H9 (cell line): ENCODE results near the gene ARSG. TPM values are rescaled to one million over a fixed set of nuclear protein-coding genes. Genes with fewer than 3 reads are reported as not detected.

Experiments
- DNase-seq: peaks from one replicate; pipeline ENCODE4 v3.0.0-alpha.2; 2017
- H2AFZ ChIP-seq: one replicate; pipeline ENCODE4 v1.6.1; 2013; ENCODE audit warnings: mild to moderate bottlenecking, low read length, control low read depth, moderate library complexity
- H2AK5ac ChIP-seq: 2 replicates; pipeline ENCODE4 v1.6.1; 2013; ENCODE audit warnings: low read length, control low read depth, mixed read lengths; ENCODE audit not compliant: insufficient read length
- H2BK120ac ChIP-seq: one replicate; pipeline ENCODE4 v1.6.1; 2013; ENCODE audit warnings: low read depth, mild to moderate bottlenecking, low read length, control low read depth, inconsistent platforms; ENCODE audit not compliant: poor library complexity, severe bottlenecking
- H2BK12ac ChIP-seq: 2 replicates; pipeline ENCODE4 v1.6.1; 2013; ENCODE audit warnings: low read length, control low read depth, mixed read lengths, low read depth; ENCODE audit not compliant: insufficient read length
- H2BK15ac ChIP-seq: 2 replicates; pipeline ENCODE4 v1.6.1; 2013; ENCODE audit warnings: low read depth, low read length, control low read depth
- H2BK20ac ChIP-seq: one replicate; pipeline ENCODE4 v1.6.1; 2013; ENCODE audit warnings: low read depth, mild to moderate bottlenecking, low read length, control low read depth, inconsistent platforms; ENCODE audit not compliant: poor library complexity, severe bottlenecking
- H2BK5ac ChIP-seq: 2 replicates; pipeline ENCODE4 v1.6.1; 2013; ENCODE audit warnings: low read length, control low read depth, mixed read lengths; ENCODE audit not compliant: insufficient read length
- H3K14ac ChIP-seq: 2 replicates; pipeline ENCODE4 v1.6.1; 2013; ENCODE audit warnings: low read length, control low read depth; ENCODE audit not compliant: insufficient read depth
- H3K18ac ChIP-seq: 2 replicates; pipeline ENCODE4 v1.6.1; 2013; ENCODE audit warnings: low read depth, mild to moderate bottlenecking, mixed read lengths, low read length, control low read depth; ENCODE audit not compliant: insufficient read length
- H3K23ac ChIP-seq: 2 replicates; pipeline ENCODE4 v1.6.1; 2013; ENCODE audit warnings: low read length, control low read depth, mixed read lengths, low read depth; ENCODE audit not compliant: insufficient read length
- H3K23me2 ChIP-seq: 2 replicates; pipeline ENCODE4 v1.6.1; 2013; ENCODE audit warnings: low read depth, mild to moderate bottlenecking, mixed read lengths, low read length, control low read depth; ENCODE audit not compliant: insufficient read length, poor library complexity, severe bottlenecking
- H3K27ac ChIP-seq: 2 replicates; pipeline ENCODE4 v1.5.1; 2013; ENCODE audit warnings: low read length, control low read depth, mixed read lengths, low read depth; ENCODE audit not compliant: insufficient read length
- H3K27me3 ChIP-seq: 2 replicates; pipeline ENCODE4 v1.6.1; 2013; ENCODE audit warnings: low read length, control low read depth, inconsistent platforms; ENCODE audit not compliant: insufficient read depth
- H3K4ac ChIP-seq: 2 replicates; pipeline ENCODE4 v1.6.1; 2013; ENCODE audit warnings: low read depth, mild to moderate bottlenecking, control low read depth, inconsistent platforms, low read length, moderate library complexity
- H3K4me1 ChIP-seq: 2 replicates; pipeline ENCODE4 v1.6.1; 2013; ENCODE audit warnings: low read length, control low read depth, inconsistent platforms; ENCODE audit not compliant: insufficient read depth
- H3K4me2 ChIP-seq: 2 replicates; pipeline ENCODE4 v1.6.1; 2013; ENCODE audit warnings: low read length, control low read depth, mixed read lengths; ENCODE audit not compliant: insufficient read length, insufficient read depth
- H3K56ac ChIP-seq: 2 replicates; pipeline ENCODE4 v1.6.1; 2013; ENCODE audit warnings: low read depth, mild to moderate bottlenecking, mixed read lengths, low read length, control low read depth; ENCODE audit not compliant: insufficient read length
- H3K79me1 ChIP-seq: 2 replicates; pipeline ENCODE4 v1.6.1; 2013; ENCODE audit warnings: low read depth, mild to moderate bottlenecking, moderate library complexity, low read length, control low read depth, inconsistent platforms; ENCODE audit not compliant: insufficient read depth, poor library complexity, severe bottlenecking
- H3K79me2 ChIP-seq: 2 replicates; pipeline ENCODE4 v1.6.1; 2013; ENCODE audit warnings: low read length, control low read depth, inconsistent platforms; ENCODE audit not compliant: insufficient read depth
- H3K9ac ChIP-seq: 2 replicates; pipeline ENCODE4 v1.6.1; 2013; ENCODE audit warnings: low read length, control low read depth, mixed read lengths; ENCODE audit not compliant: insufficient read length; ENCODE audit errors: extremely low read depth
- H3K9me3 ChIP-seq: one replicate; pipeline ENCODE4 v1.6.1; 2013; ENCODE audit warnings: low read depth, low read length, inconsistent platforms; ENCODE audit not compliant: control insufficient read depth
- H3T11ph ChIP-seq: one replicate; pipeline ENCODE4 v1.6.1; 2013; ENCODE audit warnings: mild to moderate bottlenecking, low read length, control low read depth, inconsistent platforms
- H4K20me1 ChIP-seq: one replicate; pipeline ENCODE4 v1.6.1; 2013; ENCODE audit not compliant: control insufficient read depth, insufficient read length, insufficient read depth
- H4K5ac ChIP-seq: 2 replicates; pipeline ENCODE4 v1.6.1; 2013; ENCODE audit warnings: low read depth, mild to moderate bottlenecking, mixed read lengths, low read length, control low read depth; ENCODE audit not compliant: insufficient read length
- H4K8ac ChIP-seq: replicated peaks from 2 replicates; pipeline ENCODE4 v1.6.1; 2013; ENCODE audit warnings: low read length, control low read depth, mixed read lengths, low read depth; ENCODE audit not compliant: insufficient read length
- H4K91ac ChIP-seq: 2 replicates; pipeline ENCODE4 v1.6.1; 2013; ENCODE audit warnings: low read depth, mild to moderate bottlenecking, moderate library complexity, mixed read lengths, low read length, control low read depth; ENCODE audit not compliant: insufficient read length
- H3K27ac Mint-ChIP-seq, 3 experiments: 2 replicates in 2 of 3; 3 replicates in 1 of 3; pipeline ENCODE4 v1.8.0; 2020 to 2021; ENCODE audit warnings: mixed read lengths in 3 of 3, mild to moderate bottlenecking in 1 of 3, moderate library complexity in 1 of 3
- H3K27me3 Mint-ChIP-seq: 2 replicates; pipeline ENCODE4 v1.8.0; 2021; ENCODE audit warnings: low read depth, mild to moderate bottlenecking, moderate library complexity, mixed read lengths
- H3K36me3 Mint-ChIP-seq, 3 experiments: 2 replicates in 2 of 3; 3 replicates in 1 of 3; pipeline ENCODE4 v1.8.0; 2020 to 2021; ENCODE audit warnings: low read depth in 3 of 3, mixed read lengths in 3 of 3; ENCODE audit not compliant: insufficient read depth in 1 of 3
- H3K4me1 Mint-ChIP-seq, 2 experiments: 2 replicates each; pipeline ENCODE4 v1.8.0; 2020; ENCODE audit warnings: mixed read lengths in 2 of 2
- H3K4me3 Mint-ChIP-seq, 2 experiments: 2 replicates in 1 of 2; 3 replicates in 1 of 2; pipeline ENCODE4 v1.8.0; 2020 to 2021; ENCODE audit warnings: mild to moderate bottlenecking in 2 of 2, mixed read lengths in 2 of 2, moderate library complexity in 1 of 2
- H3K9me3 Mint-ChIP-seq, 2 experiments: 2 replicates in 1 of 2; 3 replicates in 1 of 2; pipeline ENCODE4 v1.8.0; 2020; ENCODE audit warnings: mild to moderate bottlenecking in 2 of 2, mixed read lengths in 2 of 2, moderate library complexity in 1 of 2
- CTCF ChIP-seq: fragments of 200-600 bp; sonication (generic); conservative IDR thresholded peaks from 3 replicates; pipeline ENCODE4 v1.8.0; 2021; ENCODE audit warnings: antibody characterized with exemption, mild to moderate bottlenecking
- WGBS: extraction: QIAGEN DNeasy Blood & Tissue Kit; methylation state at CpG from one replicate; pipeline ENCODE4 v1.1.7; 2013; ENCODE audit warnings: missing lambda C conversion rate, low lambda C conversion rate, mixed read lengths; ENCODE audit not compliant: insufficient read length; ENCODE audit errors: extremely low coverage; 5-methylcytosine and 5-hydroxymethylcytosine counted together
- total RNA-seq: library from RNA; stranded (reverse); gene quantifications from 2 replicates; pipeline ENCODE4 v1.2.1, GENCODE V29; 2021

Gene ARSG
- total RNA-seq, 1 experiment from 2014 or later = 3.6 TPM

- Histone ChIP-seq H3T11ph (no peak overlapping the region), H4K5ac (no peak overlapping the region), H3K79me1 (no peaks in the 10 kb centered on the region), H2BK5ac (no peak overlapping the region), H3K4me2 (no peak overlapping the region), H2AFZ (no peak overlapping the region), H3K4me1 (no peaks in the 10 kb centered on the region), H4K8ac (no peak overlapping the region), H3K27ac (no peak overlapping the region), H3K18ac (no peak overlapping the region), H3K4ac (no peak overlapping the region), H3K14ac (no peak overlapping the region), H4K20me1 (no peaks in the 10 kb centered on the region), H3K23ac (no peak overlapping the region), H2BK120ac (no peak overlapping the region), H3K79me2 (no peaks in the 10 kb centered on the region), H3K56ac (no peak overlapping the region), H4K91ac (no peak overlapping the region), H2BK12ac (no peak overlapping the region), H2BK15ac (no peak overlapping the region), H3K9ac (no peak overlapping the region), H3K23me2 (no peaks in the 10 kb centered on the region), H3K9me3 (no peaks in the 10 kb centered on the region), H3K27me3 (no peaks in the 10 kb centered on the region), H2BK20ac (no peak overlapping the region), H2AK5ac (no peak overlapping the region)
- H3K4me3 Mint-ChIP-seq = no peak overlapping the region
- peaks cover 10 to 15% (median 13%) of the 10 kb centered on the region in 3 experiments for H3K36me3 Mint-ChIP-seq
- WGBS = no CpG with 5 or more reads among the region's 9 CpGs
- H3K27ac Mint-ChIP-seq = no peak overlapping the region
- DNase-seq = no peak
- H3K9me3 Mint-ChIP-seq = peaks cover 21 to 28% of the 10 kb centered on the region in 2 experiments
- 0 out of 4 replicates have a peak, but pooled peaks cover 0 to 2% of the 10 kb centered on the region in 2 experiments for H3K4me1 Mint-ChIP-seq
- peaks cover 1% of the 10 kb centered on the region; the same call in 1 of the 2 replicates for H3K27me3 Mint-ChIP-seq
- no peak for TF ChIP-seq CTCF
Observed at GRCh38 chr17:68334393-68334792, 43.1 kb downstream of the ARSG start.
